Measurements from ENCODE around the gene RAB31.

Gene RAB31

GRCh38 chr18:9787712-9788111, 79.6 kb downstream of the RAB31 start:
- no peak for DNase-seq (ENCODE audit: extremely low spot score)
- ChIA-PET POLR2A (no interaction called here), CTCF (no interaction called here)
- no peak for TF ChIP-seq CTCF (IDR thresholded peaks at IDR 0.05; ENCODE audit: control extremely low read depth, extremely low read depth, low read depth, missing control alignments)

- CTCF ChIA-PET: no interaction called here
- POLR2A ChIA-PET: no interaction called here
- TF ChIP-seq CTCF (IDR thresholded peaks at IDR 0.05; ENCODE audit: control extremely low read depth, extremely low read depth, low read depth, missing control alignments): no peak
- DNase-seq (ENCODE audit: extremely low spot score): no peak
These were observed 80.0 kb downstream of the RAB31 start for GRCh38 chr18:9788140-9788539.

GRCh38 chr18:9788860-9789259, 80.8 kb downstream of the RAB31 start:
- DNase-seq (ENCODE audit: extremely low spot score): no peak
- POLR2A ChIA-PET: no interaction called here
- CTCF ChIA-PET: no interaction called here
- TF ChIP-seq CTCF (IDR thresholded peaks at IDR 0.05; ENCODE audit: control extremely low read depth, extremely low read depth, low read depth, missing control alignments): no peak

- DNase-seq (ENCODE audit: extremely low spot score): no peak
- no peak for TF ChIP-seq CTCF (IDR thresholded peaks at IDR 0.05; ENCODE audit: control extremely low read depth, extremely low read depth, low read depth, missing control alignments)
- ChIA-PET POLR2A (no interaction called here), CTCF (no interaction called here)
These were observed 82.2 kb downstream of the RAB31 start for GRCh38 chr18:9790261-9790660.

- no peak for TF ChIP-seq CTCF (IDR thresholded peaks at IDR 0.05; ENCODE audit: control extremely low read depth, extremely low read depth, low read depth, missing control alignments)
- no peak for DNase-seq (ENCODE audit: extremely low spot score)
- POLR2A ChIA-PET: no interaction called here
- CTCF ChIA-PET: interaction anchor here (1.0 kb wide), 1 partner anchor 18 kb away, joined by 3 read pairs; no protein-coding TSS in a partner anchor
These were observed 83.9 kb downstream of the RAB31 start for GRCh38 chr18:9791991-9792390.

GRCh38 chr18:9792565-9793245, 84.6 kb downstream of the RAB31 start:
- CTCF ChIA-PET: interaction anchor here (1.0 kb wide), 1 partner anchor 19 kb away, joined by 3 read pairs; no protein-coding TSS in a partner anchor
- POLR2A ChIA-PET: no interaction called here
- peak; percentile 31 for DNase-seq (ENCODE audit: extremely low spot score)
- peak; percentile 22 for TF ChIP-seq CTCF (IDR thresholded peaks at IDR 0.05; ENCODE audit: control extremely low read depth, extremely low read depth, low read depth, missing control alignments)
